Measurements from ENCODE around the gene RNF225. TPM values are rescaled to one million over a fixed set of nuclear protein-coding genes. Genes with fewer than 3 reads are reported as not detected.

Gene RNF225
- total and polyA plus RNA-seq, 10 of the 15 experiments (the other 5 are each of a cell fraction or from before 2014, with no cell fraction given), result 0.27 to 0.28 TPM; not detected in 8

GRCh38 chr19:58429745-58430144 is 34.3 kb downstream of the RNF225 start:
- no TSS peak for BruUV-seq (replicated peaks)
- no peaks in the 10 kb centered on the region for H3K79me2 ChIP-seq (ENCODE audit: control insufficient read depth, insufficient read depth, low read length)
- POLR2A ChIA-PET, result no interaction called here
- no peak for FAIRE-seq
- intact Hi-C loops (cut with micrococcal nuclease; ENCODE audit: unreplicated experiment) (no loop called here), in situ Hi-C loops (cut with MboI) (no loop called here)
- no peaks in the 10 kb centered on the region for H3K27me3 ChIP-seq (replicated peaks in 1 of 2; ENCODE audit: control insufficient read depth in 2 of 2, insufficient read depth in 2 of 2, low read length in 1 of 2)
- no peak overlapping the region for H3K4me2 ChIP-seq (ENCODE audit: control insufficient read depth, insufficient read depth)
- no peak overlapping the region for H2AFZ ChIP-seq (ENCODE audit: control insufficient read depth, low read depth, low read length)
- CTCF ChIA-PET, result no interaction called here
- no peak overlapping the region for H3K4me3 ChIP-seq
- H3K9ac ChIP-seq (ENCODE audit: control insufficient read depth, insufficient read depth, low read length), result no peak overlapping the region
- H3K36me3 ChIP-seq (ENCODE audit: control insufficient read depth in 2 of 2, insufficient read depth in 2 of 2, low read length in 1 of 2), result peaks cover 0 to 11% of the 10 kb centered on the region in 2 experiments; a peak in 2 of 4 replicates
- H3K9me3 ChIP-seq (replicated peaks; ENCODE audit: control insufficient read depth, insufficient read depth, low read length), result peaks cover 39% of the 10 kb centered on the region
- ATAC-seq, result no peak
- TF ChIP-seq RFX5 (IDR thresholded peaks at IDR 0.05; ENCODE audit: low read depth, low read length), result no peak
- TF ChIP-seq, protein P1, sequence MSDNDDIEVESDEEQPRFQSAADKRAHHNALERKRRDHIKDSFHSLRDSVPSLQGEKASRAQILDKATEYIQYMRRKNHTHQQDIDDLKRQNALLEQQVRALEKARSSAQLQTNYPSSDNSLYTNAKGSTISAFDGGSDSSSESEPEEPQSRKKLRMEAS (IDR thresholded peaks at IDR 0.05; ENCODE audit: low read depth, low read length), result no peak
- TF ChIP-seq ZSCAN29 (IDR thresholded peaks at IDR 0.05), result no peak
- TF ChIP-seq CREB1 (IDR thresholded peaks at IDR 0.05; ENCODE audit: low read depth), result no peak
- no peak for TF ChIP-seq ZBTB33 (IDR thresholded peaks at IDR 0.05)
- no peak for TF ChIP-seq ASH2L (IDR thresholded peaks at IDR 0.05; ENCODE audit: borderline replicate concordance, low read depth)
- no peak for TF ChIP-seq POLR2A (IDR thresholded peaks at IDR 0.05; ENCODE audit: low read depth, low read length)
- no peak for TF ChIP-seq IRF3 (IDR thresholded peaks at IDR 0.05)
- TF ChIP-seq, protein P2, sequence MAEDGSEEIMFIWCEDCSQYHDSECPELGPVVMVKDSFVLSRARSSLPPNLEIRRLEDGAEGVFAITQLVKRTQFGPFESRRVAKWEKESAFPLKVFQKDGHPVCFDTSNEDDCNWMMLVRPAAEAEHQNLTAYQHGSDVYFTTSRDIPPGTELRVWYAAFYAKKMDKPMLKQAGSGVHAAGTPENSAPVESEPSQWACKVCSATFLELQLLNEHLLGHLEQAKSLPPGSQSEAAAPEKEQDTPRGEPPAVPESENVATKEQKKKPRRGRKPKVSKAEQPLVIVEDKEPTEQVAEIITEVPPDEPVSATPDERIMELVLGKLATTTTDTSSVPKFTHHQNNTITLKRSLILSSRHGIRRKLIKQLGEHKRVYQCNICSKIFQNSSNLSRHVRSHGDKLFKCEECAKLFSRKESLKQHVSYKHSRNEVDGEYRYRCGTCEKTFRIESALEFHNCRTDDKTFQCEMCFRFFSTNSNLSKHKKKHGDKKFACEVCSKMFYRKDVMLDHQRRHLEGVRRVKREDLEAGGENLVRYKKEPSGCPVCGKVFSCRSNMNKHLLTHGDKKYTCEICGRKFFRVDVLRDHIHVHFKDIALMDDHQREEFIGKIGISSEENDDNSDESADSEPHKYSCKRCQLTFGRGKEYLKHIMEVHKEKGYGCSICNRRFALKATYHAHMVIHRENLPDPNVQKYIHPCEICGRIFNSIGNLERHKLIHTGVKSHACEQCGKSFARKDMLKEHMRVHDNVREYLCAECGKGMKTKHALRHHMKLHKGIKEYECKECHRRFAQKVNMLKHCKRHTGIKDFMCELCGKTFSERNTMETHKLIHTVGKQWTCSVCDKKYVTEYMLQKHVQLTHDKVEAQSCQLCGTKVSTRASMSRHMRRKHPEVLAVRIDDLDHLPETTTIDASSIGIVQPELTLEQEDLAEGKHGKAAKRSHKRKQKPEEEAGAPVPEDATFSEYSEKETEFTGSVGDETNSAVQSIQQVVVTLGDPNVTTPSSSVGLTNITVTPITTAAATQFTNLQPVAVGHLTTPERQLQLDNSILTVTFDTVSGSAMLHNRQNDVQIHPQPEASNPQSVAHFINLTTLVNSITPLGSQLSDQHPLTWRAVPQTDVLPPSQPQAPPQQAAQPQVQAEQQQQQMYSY (CRISPR knock-in tag; IDR thresholded peaks at IDR 0.05), result no peak
- no peak for TF ChIP-seq MTA3 (IDR thresholded peaks at IDR 0.05; ENCODE audit: borderline replicate concordance, low read length)
- TF ChIP-seq EP300 (IDR thresholded peaks at IDR 0.05; ENCODE audit: borderline replicate concordance in 1 of 2, control insufficient read depth in 1 of 2, low read depth in 2 of 2, low read length in 2 of 2), result no peak
- no peak for TF ChIP-seq KAT2A (conservative IDR thresholded peaks at IDR 0.05; ENCODE audit: control insufficient read depth, low read depth, low read length)
- TF ChIP-seq NR2C1 (IDR thresholded peaks at IDR 0.05), result no peak
- TF ChIP-seq DPF2 (IDR thresholded peaks at IDR 0.05), result no peak
- RAD21 ChIA-PET (ENCODE audit: unreplicated experiment), result no interaction called here
- DNase-seq (ENCODE audit: low read depth, low spot score), result no peak
- H3K27ac ChIP-seq (ENCODE audit: control insufficient read depth, insufficient read depth), result no peak overlapping the region
- H3K4me1 ChIP-seq (ENCODE audit: control insufficient read depth, insufficient read depth, low read length), result no peaks in the 10 kb centered on the region
- SMC1A ChIA-PET (ENCODE audit: uncharacterized antibody, unreplicated experiment), result interaction anchor here (0.9 to 1.2 kb wide), 2 partner anchors 22 to 113 kb away, joined by 3 read pairs; partner anchors contain the start of gene ZNF324B
- H4K20me1 ChIP-seq (ENCODE audit: control insufficient read depth, insufficient read depth), result no peaks in the 10 kb centered on the region
